ENCODE results near the gene SMG5.

GRCh38 chr1:156270314-156270713 lies 12.3 kb downstream of the SMG5 start:
- TF ChIP-seq JUN (CRISPR knock-in tag; IDR thresholded peaks at IDR 0.05) (no peak), CTCF (IDR thresholded peaks at IDR 0.05) (no peak), GABPB1 (CRISPR knock-in tag; IDR thresholded peaks at IDR 0.05) (no peak), ZNF532 (CRISPR knock-in tag; IDR thresholded peaks at IDR 0.05; ENCODE audit: borderline replicate concordance) (no peak), OVOL2 (CRISPR knock-in tag; IDR thresholded peaks at IDR 0.05; ENCODE audit: borderline replicate concordance) (no peak), CREB1 (CRISPR knock-in tag; IDR thresholded peaks at IDR 0.05) (no peak)

Data from WTC11 (cell line).